ENCODE data around the gene SCYL1.

DNA sequence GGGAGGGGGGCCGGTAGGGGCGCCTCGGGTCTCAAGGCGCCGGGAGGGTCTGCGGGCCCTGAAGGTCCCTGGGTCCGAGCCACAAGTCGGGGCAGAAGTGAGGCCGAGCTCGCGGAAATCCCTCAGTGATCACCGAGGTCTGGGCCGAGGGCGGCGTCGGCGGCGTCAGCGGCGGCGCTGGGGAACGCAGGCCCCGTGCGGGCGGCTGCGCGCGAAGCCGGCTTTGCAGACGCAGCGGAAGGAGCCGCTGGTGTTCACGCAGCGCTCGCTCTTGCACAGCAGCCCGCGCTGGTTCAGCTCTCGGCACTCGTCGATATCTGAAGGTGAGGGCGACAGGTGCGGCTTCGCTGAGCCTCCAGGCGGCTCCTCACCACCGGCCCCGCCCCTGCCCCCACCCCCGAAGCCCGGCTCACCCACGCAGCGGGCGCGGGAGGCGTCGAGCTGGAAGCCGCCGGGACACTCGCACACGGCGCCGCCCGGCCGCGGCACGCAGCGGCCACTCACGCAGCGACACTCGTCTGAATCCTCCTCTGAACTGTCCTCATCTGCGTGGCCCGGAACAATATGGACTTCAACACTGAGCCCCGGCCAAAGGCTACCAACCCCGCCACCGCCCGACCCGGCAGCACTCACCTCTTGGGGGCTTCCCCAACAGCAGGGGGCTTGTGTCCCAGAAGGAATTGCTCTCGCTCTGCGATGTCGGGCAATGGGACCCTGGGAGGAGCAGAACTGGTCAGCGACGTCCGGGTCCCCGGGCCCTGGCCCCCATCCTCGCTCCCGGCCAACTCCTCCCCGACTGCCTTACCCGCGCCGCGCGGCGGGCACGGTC, 14.2 kb downstream of the SCYL1 start:
- TF ChIP-seq, protein P1, sequence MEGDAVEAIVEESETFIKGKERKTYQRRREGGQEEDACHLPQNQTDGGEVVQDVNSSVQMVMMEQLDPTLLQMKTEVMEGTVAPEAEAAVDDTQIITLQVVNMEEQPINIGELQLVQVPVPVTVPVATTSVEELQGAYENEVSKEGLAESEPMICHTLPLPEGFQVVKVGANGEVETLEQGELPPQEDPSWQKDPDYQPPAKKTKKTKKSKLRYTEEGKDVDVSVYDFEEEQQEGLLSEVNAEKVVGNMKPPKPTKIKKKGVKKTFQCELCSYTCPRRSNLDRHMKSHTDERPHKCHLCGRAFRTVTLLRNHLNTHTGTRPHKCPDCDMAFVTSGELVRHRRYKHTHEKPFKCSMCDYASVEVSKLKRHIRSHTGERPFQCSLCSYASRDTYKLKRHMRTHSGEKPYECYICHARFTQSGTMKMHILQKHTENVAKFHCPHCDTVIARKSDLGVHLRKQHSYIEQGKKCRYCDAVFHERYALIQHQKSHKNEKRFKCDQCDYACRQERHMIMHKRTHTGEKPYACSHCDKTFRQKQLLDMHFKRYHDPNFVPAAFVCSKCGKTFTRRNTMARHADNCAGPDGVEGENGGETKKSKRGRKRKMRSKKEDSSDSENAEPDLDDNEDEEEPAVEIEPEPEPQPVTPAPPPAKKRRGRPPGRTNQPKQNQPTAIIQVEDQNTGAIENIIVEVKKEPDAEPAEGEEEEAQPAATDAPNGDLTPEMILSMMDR (IDR thresholded peaks at IDR 0.05; ENCODE audit: low read depth, low read length), result no peak
- TF ChIP-seq POLR2A (IDR thresholded peaks at IDR 0.05; ENCODE audit: extremely low read depth, insufficient read length) (no peak), MYC (IDR thresholded peaks at IDR 0.05; ENCODE audit: low read depth, low read length) (no peak)
- TF ChIP-seq, protein P2, sequence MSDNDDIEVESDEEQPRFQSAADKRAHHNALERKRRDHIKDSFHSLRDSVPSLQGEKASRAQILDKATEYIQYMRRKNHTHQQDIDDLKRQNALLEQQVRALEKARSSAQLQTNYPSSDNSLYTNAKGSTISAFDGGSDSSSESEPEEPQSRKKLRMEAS (IDR thresholded peaks at IDR 0.05; ENCODE audit: low read depth, low read length), result no peak

All from NB4 (cell line).